HPDE6-E6E7 (cell line): ENCODE data around the gene EIF4G1.

Source experiments
- DNase-seq: peaks from one replicate; pipeline ENCODE4 v3.0.0; 2011; ENCODE audit warnings: missing footprints; ENCODE audit errors: extremely low spot score

The EIF4G1 gene

DNA sequence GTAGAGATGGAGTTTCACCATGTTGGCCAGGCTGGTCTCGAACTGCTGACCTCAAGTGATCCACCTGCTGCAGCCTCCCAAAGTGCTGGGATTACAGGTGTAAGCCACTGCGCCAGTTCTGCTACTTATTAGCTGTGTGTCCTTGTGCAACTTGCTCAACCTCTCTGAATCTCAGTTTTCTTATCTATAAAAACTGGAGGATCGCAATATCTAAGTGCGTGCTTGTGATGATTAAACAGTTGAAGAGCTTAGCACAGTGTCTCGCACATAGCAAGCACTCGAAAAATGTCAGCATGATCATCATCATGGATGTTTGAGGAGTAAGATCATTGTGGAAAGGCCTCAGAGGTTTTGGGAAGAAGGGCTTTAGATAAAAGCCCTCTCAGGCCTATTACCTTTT lies 36.2 kb downstream of the EIF4G1 start:
- no peak for DNase-seq

DNA sequence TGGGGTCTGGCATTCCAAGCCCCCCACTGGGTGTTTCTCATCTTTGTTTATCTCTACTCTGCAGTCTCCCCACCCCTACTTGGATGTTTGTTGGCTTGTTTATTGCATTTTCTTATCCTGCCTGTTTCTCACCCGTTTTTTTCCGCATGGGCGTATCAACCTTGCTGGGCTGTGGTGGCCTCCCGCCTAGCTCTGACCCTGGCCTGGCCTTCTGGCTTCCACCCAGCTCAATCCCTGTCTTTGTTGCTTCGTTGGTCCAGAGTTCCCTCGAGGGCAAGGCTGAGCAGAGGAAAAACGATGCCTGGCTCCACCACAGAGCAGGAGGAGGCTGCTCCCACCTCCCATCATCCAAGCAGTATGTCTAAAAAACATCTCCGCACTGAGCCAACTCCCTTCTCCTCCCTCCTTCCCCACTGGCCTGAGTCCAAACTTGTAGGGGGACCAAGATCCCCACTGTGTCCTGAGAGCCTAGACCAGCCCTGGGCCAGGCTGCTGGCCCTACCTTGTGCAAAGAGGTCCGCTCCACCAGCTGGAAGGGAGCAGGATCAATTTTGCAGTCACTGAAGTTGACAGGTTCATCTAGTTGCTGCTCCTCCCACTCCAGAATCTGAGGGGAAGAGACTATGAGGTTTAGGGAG lies 37.2 kb downstream of the EIF4G1 start:
- no peak for DNase-seq

DNA sequence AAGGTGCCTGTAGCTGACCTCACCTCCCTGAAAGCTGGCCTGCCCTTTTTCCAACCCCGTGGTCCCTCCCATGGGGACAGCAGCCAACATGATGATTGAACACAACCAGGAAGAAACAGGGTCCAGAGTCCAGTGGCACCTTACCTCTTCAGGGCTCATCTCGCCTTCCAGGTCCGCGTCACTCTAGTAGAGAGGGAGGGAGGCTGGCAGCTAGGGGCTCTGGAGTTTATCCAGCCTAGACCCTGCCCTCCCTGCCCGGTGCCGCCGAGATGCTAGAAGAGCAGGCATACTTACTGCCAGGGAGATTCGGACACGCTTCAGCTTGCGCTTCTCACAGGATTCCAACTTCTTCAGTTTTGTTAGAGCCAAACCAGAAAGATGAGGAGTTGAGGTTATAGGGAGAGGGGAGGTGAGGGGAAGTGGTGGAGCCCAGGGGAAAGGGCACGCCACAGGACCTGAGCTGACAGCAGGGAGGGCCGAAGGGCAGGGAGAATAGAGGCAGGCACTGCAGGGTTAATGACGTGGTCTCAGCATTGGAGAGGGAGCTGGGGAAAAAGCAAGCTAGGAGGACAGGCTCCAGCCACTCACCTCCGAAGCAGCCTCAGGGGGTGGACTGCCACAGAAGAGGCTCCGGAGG lies 37.9 kb downstream of the EIF4G1 start:
- no peak for DNase-seq

DNA sequence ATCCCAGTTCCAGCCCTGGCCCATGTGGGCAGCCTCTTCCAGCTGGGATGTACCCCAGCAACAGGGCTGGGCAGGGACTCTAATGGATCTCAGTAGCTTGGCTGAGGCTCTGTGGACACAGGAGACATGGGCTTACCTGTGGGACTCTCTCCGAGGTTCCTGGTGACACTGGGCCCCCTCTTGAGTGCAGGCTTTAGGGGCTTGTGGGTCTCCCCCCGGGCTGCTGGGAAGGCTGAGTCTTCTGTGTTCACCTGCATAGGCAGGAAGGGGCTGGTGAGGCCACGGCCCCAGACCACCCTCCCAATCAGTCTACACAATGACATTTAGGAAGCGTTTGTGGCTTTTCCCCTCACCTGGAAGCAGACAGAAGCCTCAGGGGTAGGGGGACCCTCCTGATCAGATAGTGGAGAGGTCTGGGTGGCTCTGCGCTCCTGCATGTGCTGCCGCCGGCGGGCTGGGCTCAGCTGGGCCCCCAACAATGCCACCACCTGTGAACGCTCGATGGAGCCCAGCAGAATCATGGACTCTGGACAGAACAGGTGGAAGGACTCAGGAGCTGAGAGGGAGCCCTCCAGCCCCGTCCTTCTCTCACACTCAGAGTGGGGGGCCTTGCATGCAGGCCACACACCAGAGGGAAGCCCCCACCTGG lies 38.6 kb downstream of the EIF4G1 start:
- DNase-seq = no peak

DNA sequence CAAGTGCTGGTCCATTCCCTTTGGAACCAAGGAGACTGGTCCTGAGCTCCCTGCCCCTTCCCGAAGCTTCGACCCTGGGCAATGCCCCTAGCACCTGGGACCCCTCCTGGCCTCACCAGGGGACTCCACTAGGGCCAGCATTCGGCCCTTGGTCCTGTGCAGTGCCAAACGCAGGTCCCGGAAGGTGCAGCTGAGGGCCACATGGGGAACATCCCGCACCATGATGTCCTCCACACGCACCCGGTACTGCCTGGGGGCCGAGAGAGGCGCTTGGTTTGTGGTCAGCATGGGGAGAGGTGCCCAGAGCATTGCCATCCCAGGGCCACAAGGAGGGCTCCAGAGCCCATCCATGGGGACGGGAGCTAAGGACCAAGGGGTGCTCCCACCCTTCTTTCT lies 39.1 kb downstream of the EIF4G1 start:
- DNase-seq = no peak

DNA sequence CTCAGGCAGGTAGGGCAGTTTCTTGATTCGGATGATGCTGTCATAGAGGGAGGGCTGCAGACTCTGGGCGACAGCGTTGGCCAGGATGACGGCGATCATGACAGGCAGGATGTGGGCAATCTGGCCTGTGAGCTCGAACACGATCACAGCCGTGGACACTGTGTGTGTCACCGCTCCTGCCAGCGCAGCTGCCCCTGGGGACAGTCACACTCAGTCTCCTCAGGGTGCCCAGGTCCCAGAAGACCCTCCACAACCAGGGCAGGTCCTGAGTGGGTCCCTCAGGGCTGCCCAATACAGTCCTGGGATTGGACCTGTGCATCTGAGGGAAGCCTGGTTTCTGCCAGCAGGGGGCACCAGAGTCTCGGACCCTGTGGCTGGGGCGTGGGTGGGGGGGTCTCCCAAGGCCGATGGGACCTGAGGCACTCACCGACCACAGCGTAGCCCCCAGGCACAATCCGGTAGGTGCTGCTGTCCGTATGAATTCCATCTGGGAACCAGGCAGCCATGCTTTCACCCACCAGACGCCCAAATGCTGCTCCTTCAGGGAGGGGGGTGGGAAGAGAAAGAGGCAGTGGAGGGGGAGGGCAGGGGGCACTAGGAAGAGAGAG lies 39.8 kb downstream of the EIF4G1 start:
- DNase-seq = no peak

DNA sequence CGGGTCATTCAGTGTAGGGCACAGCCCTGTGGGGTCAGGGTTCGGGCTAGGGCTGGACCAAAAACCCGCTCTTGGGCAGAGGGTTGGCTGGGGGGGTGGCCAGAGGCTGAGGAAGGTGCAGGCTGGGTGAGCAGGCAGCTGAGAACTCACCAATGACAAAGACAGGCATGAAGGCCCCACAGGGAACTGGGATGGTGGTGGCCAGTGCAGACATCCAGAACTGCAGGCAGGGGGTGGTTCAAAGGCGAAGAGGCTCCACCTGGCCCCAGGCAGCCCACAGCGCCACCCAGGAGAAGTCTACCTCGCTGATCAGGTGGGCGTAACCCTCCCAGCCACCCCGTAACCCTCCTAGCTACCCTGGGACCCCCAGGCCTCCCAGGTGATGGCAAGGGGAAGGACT lies 40.3 kb downstream of the EIF4G1 start:
- no peak for DNase-seq

DNA sequence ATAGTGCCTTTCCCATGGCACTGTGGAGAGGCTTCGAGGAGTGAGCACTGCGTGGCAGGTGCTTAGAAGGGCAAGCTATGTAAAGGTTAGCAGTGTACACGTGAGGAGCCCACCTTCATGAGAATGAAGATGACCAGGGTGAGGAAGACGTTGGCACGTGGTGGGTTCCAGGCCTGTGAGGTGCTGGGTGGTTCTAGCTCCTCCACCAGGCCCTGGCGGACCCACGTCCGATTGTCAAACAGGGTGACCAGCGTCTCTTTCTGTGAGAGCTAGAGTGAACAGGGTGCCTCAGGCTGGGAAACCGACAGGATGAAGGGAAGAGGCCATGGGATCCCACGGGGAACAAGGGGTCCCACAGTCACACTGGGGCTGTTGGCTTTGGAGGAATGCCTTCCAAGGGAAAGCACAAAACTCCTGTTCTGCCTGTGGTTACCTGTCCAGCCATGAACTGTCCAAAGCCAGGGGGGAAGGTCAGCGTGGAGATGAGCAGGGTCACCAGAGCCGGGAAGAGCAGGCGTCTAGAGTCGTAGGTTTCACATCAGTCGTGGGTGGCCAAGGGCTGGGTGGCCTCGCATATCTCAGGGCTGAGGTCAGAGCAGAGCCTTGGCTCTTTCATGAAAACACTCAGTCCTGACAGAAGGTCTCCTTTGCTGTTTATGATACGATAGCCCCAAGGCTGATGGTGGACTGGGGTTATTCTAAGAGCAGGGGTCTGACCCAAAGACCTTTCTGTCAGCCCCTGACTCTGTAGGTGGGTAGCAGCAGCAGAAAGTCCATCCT lies 41.0 kb downstream of the EIF4G1 start:
- no peak for DNase-seq

DNA sequence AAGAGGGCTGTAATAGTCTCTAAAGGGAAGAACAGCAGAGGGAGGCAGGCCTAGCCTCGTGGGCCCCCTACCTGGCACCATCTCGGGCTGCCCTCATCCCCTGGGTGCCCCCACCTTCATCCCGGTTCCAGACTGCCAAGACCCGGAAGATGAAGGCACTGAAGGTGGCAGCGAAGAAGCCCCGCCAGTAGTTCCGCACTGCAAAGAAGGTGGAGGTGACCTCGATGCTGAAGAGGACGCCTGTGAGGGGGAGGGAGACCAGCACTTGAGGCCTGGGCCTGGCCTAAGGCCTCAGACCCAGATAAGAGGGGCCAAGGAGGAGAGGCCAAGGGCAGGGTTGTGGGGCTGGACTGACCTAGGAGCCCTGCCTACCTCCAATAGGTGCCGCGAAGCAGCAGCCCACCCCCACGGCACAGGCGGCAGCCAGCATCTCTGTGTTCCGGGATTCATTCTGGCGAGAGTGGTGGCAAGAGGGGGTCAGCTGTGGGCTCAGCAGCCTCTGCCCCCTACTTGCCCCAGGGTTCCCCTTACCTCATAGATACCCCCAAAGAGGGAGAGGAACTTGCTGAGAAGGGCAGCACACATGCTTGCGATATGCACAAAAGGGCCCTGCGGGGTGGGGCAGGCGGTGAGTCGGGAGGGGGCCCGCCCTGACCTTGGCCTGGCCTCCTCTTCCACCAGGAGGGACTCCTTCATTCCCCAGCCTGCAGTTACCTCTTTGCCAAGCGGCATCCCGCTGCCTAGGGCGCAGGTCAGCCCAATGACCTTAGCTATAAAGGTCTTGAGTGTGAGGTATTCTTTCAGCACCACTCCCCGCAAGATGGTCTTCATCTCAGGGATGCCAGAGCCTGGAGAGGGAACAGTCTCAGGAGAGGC lies 43.1 kb downstream of the EIF4G1 start:
- DNase-seq = no peak

DNA sequence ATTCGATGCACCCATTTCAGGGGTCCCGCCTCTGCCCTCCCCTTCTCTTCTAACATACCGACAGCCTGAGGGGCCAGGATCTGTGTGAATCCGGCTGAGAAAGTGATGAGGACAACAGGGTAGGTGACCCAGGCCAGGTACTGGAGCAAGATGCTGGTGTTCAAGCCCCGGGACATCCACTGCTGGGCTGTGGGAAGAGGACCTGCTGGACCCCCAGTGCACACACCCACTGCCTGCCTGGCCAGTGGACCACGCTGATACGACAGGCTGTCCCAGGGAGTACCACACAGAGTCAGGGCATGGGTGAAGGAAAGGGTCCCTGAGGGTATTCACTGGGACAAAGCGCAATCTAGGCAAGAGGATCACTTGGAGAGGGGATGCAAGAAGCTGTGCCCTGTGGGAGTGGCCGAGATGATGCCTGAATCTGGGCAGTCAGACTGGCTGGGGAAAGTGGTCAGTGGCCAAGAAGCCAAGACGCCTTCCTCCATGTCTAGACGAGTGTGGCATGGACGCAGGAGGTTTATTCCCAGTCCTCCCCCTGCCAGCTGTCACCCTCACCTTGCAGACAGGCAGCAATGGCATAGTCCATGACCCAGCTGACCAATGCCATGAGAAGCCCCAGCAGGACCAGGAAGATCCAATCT lies 43.8 kb downstream of the EIF4G1 start:
- DNase-seq = no peak

DNA sequence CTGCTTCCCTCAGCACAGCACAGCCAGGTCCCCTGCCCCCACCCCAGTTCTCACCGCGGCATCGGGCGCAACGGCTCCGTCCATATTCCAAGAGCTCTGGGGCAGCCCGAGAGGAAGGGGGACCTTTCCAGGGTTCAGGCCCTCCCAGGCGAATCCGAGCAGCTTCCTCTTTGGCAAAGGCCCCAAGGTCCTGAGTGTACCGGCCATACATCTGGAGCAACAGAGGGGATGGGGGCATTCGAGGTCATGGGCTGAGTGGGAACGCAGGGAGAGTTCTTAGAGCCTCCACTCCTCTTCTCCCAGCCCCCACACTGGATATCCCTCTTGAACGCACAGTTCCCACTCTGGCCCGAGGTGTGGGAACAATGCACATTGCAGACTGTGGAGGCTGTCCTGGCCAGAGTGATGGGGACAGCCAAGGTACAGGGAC lies 44.5 kb downstream of the EIF4G1 start:
- no peak for DNase-seq

DNA sequence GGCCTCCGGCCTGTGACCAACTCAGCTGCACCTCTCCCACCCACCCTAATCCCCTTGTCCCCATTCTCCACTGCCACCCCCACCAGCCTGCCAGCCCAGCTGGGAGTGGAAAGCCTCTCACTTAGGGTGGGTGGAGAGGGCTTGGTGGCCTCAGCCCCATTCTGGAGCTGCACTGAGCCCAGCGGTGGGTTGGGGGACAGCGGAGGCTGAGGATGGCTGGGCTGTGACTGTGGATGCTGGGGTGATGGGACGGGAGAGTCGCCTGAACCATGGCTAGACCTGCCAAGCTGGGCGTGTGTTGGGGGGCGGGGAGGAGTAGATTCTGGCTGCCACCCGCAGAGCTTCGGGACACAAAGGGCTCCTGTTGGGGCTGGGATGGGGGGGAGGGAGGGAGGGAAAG lies 45.2 kb downstream of the EIF4G1 start:
- no peak for DNase-seq

DNA sequence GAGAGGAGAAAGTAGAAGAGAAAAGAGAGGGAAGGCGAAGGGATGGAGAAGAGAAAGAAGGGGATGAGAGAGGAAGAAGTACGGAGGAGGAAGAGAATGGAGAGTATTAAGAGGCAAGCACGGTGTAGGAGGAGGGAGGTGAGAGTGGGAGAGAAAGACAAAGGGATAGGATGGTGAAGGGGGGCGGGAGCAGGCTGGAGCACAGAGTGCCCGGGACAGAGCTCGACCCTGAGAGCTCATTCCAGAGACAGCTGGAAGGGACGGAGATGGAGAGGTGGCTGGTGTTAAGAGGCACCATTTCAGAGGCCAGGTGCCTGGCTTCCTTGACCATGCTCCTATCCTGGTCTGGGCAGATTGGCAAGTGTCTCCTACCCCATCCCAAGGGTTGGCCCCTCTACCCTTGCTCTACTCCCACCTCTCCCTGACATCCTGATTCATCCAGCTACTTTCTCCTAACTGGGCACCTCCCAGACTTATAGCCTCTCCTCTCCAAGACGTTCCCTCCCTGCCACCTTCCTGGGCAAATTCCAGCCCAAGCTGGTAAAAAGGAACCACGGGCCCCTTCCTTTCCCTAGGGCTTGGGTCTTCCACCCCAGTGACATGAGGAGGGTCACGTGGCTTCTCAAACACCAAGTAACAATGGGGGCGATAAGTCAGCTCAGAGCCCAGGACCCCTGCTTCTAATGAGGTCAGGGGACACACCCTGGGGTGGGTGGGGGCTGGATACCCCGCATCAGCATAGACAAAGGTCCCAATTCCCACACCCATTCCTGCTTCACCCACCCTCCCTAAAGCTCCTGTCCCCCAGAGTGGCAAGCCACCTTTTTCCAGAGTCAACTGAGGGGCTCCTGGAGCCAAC lies 45.9 kb downstream of the EIF4G1 start:
- no peak for DNase-seq

DNA sequence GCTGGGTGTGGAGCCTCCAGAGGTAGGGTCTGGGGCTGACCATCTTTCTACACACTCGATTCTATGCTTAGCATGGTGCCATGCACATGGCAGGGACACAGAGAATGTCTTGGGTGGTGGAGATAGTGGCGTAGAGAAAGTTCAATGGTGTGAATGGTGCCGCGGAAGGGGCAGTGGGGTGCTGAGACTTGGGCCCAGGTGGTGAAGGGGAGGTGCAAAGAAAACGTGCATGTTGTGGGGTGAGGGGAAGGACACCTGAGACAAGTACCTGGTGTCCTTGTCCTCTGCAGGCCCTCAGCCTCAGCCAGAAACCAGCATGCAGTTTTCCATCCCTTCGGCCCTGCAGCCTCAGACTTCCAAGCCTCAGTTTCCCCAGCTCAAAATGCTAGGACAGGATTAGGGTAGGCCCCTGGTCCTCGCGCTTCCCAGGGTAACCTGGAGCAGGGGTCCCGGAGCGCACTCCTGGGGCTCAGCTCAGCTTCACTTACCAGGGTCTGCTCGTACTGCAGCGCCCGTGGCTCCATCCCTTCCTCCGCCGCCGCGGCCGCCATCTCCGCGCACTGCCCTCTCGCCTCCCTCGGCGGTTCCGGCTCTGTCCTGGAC lies 46.6 kb downstream of the EIF4G1 start:
- no peak for DNase-seq

DNA sequence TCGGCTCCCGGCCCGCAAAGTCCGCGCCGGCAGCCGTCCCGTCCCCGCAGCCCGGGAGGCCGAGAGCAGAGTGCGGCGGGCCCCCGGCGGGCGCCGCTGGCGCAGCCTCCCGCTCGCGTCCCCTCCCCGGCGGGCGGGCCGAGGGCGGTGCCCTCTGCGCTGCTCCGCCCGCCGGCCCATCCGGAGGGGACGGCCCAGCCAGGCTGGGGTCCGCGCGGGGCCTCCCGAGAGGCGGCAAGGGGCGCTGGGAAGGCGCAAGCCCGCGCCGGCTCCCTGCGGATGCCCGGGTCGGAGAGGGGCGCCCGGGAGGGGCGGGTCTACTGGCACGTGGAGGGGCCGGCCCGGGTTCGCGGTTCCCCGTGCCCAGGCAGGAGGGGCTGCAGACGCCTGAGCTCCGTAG lies 47.1 kb downstream of the EIF4G1 start, which contains the start of the genes CLCN2 and POLR2H:
TSS of gene CLCN2 (minus strand) at position 74 of the 400 bp plus-strand sequence. CDS start 126 bp downstream, outside the sequence.
TSS of gene POLR2H (plus strand) at position 179 of the 400 bp plus-strand sequence. CDS start 1,783 bp downstream, outside the sequence.
- DNase-seq = peak; percentile 45

DNA sequence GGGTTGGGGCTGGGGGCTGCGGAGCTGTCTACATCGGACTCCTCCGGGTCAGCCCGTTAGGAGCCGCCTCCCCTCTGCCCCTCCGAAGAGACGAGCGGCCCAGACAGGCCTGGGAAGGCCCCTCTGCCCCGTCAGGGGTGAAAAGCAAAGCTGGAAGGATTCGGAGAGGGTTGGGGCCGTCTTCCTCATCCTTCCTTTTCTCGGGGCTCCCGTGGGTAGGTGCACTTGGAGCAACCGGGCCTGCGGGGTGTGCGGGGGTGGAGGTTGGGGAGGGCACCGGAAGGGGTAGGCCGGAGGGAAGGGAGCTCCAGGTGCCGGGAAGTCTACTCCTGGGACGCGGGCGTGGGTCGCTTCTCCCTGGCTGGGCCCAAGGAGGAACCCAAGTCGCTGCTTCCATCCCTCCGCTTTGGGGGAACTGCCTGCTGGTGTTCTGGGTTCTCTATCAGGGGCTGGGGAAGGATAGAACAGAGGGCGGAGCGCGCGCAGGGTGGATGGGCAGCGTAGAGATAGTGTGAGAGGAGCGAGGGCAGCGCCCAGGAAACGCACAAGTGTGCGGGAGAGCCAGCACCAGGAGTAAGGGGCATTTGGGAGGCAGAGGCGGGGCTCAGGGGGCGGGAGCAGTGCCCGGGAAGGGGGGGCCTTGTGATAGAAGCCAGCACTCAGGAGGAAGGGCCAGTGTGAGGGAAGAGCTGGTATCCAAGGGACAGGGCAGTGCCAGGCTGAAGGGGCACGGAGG lies 47.7 kb downstream of the EIF4G1 start:
- peak; percentile 63 for DNase-seq

DNA sequence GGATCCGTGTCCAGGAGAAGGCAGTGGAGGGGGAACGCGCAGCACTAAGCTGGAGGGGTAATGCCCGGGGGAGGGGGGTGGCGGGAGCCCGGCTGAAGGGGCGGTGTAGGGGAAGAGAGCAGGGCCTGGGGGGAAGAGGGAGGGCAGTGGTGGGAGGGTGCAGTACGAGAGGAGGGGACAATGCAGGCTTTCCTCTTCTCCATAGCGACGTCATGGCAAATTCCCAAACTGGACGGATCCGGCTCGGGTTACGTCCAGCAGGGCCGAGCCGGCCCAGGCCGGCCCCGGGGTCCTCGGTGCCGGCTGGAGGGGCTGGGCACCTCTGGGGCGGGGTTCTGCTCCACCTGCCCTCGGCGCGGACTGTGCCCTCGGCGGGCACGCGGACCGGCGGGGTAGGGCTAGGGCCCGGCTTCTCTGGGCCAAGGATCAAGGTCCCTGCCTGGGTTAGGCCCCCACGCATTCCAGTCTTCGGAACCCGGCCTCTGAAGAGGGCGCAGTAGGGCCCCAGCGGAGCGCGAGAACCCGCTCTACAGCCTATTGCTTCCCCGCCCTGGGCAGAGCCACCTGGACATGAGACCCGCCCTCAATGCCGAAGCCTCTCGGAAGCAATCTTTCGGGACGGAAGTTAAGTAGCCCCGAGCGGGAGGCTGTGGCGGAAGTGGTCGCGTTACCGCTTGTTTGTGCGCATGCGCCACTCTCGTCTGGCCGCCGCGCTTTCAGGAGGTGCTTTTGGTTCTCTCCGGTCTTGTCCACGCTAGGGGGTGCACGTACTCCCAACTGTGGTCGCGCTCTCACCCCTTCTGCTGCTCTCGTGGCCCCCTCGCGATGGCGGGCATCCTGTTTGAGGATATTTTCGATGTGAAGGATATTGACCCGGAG lies 48.5 kb downstream of the EIF4G1 start:
- peak; percentile 94 for DNase-seq
